ENCODE measurements around the gene LAMB1.
A peak's percentile ranks its signal among the peaks of the same experiment; 100 is the strongest.
"Not testable (repeated sequence)": the region's sequence is repeated elsewhere in the genome, so short reads cannot be mapped to it uniquely, and the experiment has no call there.

LAMB1 gene

GRCh38 chr7:107937531-107937930 is 65.4 kb downstream of the LAMB1 start:
- Histone ChIP-seq H3K9ac (ENCODE audit: low read length) (no peak overlapping the region), H3K27me3 (ENCODE audit: control insufficient read depth, insufficient read depth, low read length) (no peaks in the 10 kb centered on the region), H3K9me3 (ENCODE audit: control insufficient read depth, low read depth, low read length) (no peaks in the 10 kb centered on the region), H3K36me3 (ENCODE audit: control insufficient read depth, low read depth, low read length) (peaks cover 16% of the 10 kb centered on the region), H3K4me1 (ENCODE audit: control insufficient read depth, low read depth, low read length) (peaks cover 51% of the 10 kb centered on the region), H3K4me3 (ENCODE audit: low read length) (no peak overlapping the region), H3K27ac (ENCODE audit: low read length) (no peak overlapping the region)

GRCh38 chr7:107936312-107936711 is 66.6 kb downstream of the LAMB1 start:
- H3K9ac ChIP-seq (ENCODE audit: low read length), result no peak overlapping the region
- no peak overlapping the region for H3K4me3 ChIP-seq (ENCODE audit: low read length)
- H3K27ac ChIP-seq (ENCODE audit: low read length), result no peak overlapping the region
- peaks cover 63% of the 10 kb centered on the region for H3K4me1 ChIP-seq (ENCODE audit: control insufficient read depth, low read depth, low read length)
- H3K36me3 ChIP-seq (ENCODE audit: control insufficient read depth, low read depth, low read length), result peaks cover 21% of the 10 kb centered on the region
- H3K27me3 ChIP-seq (ENCODE audit: control insufficient read depth, insufficient read depth, low read length), result peaks cover 4% of the 10 kb centered on the region
- H3K9me3 ChIP-seq (ENCODE audit: control insufficient read depth, low read depth, low read length), result no peaks in the 10 kb centered on the region

- Histone ChIP-seq H3K9me3 (ENCODE audit: control insufficient read depth, low read depth, low read length) (no peaks in the 10 kb centered on the region), H3K9ac (ENCODE audit: low read length) (no peak overlapping the region), H3K27ac (ENCODE audit: low read length) (no peak overlapping the region), H3K36me3 (ENCODE audit: control insufficient read depth, low read depth, low read length) (peaks cover 19% of the 10 kb centered on the region), H3K27me3 (ENCODE audit: control insufficient read depth, insufficient read depth, low read length) (peaks cover 13% of the 10 kb centered on the region), H3K4me3 (ENCODE audit: low read length) (no peak overlapping the region), H3K4me1 (ENCODE audit: control insufficient read depth, low read depth, low read length) (peaks cover 73% of the 10 kb centered on the region)
Observed at GRCh38 chr7:107934991-107935770, 67.8 kb downstream of the LAMB1 start.

GRCh38 chr7:107933386-107934013 is 69.5 kb downstream of the LAMB1 start:
- H3K27me3 ChIP-seq (ENCODE audit: control insufficient read depth, insufficient read depth, low read length), result peaks cover 13% of the 10 kb centered on the region
- H3K9ac ChIP-seq (ENCODE audit: low read length), result peak overlapping the region; percentile 11
- H3K4me1 ChIP-seq (ENCODE audit: control insufficient read depth, low read depth, low read length), result peaks cover 73% of the 10 kb centered on the region
- peak overlapping the region; percentile 15 for H3K4me3 ChIP-seq (ENCODE audit: low read length)
- peaks cover 23% of the 10 kb centered on the region for H3K36me3 ChIP-seq (ENCODE audit: control insufficient read depth, low read depth, low read length)
- H3K9me3 ChIP-seq (ENCODE audit: control insufficient read depth, low read depth, low read length), result no peaks in the 10 kb centered on the region
- H3K27ac ChIP-seq (ENCODE audit: low read length), result peak overlapping the region; percentile 63

- H3K36me3 ChIP-seq (ENCODE audit: control insufficient read depth, low read depth, low read length), result peaks cover 29% of the 10 kb centered on the region
Observed at GRCh38 chr7:107932805-107933204, 70.2 kb downstream of the LAMB1 start.

GRCh38 chr7:107931740-107932515 is 71.0 kb downstream of the LAMB1 start:
- peaks cover 64% of the 10 kb centered on the region for H3K4me1 ChIP-seq (ENCODE audit: control insufficient read depth, low read depth, low read length)

More at GRCh38 chr7:107932805-107933204, 70.2 kb downstream of the LAMB1 start:
- no peaks in the 10 kb centered on the region for H3K9me3 ChIP-seq (ENCODE audit: control insufficient read depth, low read depth, low read length)
- H3K9ac ChIP-seq (ENCODE audit: low read length), result peak overlapping the region; percentile 36
- H3K27me3 ChIP-seq (ENCODE audit: control insufficient read depth, insufficient read depth, low read length), result peaks cover 13% of the 10 kb centered on the region
- H3K27ac ChIP-seq (ENCODE audit: low read length), result peak overlapping the region; percentile 72
- peaks cover 72% of the 10 kb centered on the region for H3K4me1 ChIP-seq (ENCODE audit: control insufficient read depth, low read depth, low read length)
- H3K4me3 ChIP-seq (ENCODE audit: low read length), result peak overlapping the region; percentile 46

GRCh38 chr7:107926481-107926880 is 76.5 kb downstream of the LAMB1 start:
- Histone ChIP-seq H3K27ac (ENCODE audit: low read length) (no peak overlapping the region), H3K4me3 (ENCODE audit: low read length) (no peak overlapping the region), H3K4me1 (ENCODE audit: control insufficient read depth, low read depth, low read length) (peaks cover 16% of the 10 kb centered on the region), H3K27me3 (ENCODE audit: control insufficient read depth, insufficient read depth, low read length) (peaks cover 10% of the 10 kb centered on the region), H3K9me3 (ENCODE audit: control insufficient read depth, low read depth, low read length) (no peaks in the 10 kb centered on the region), H3K36me3 (ENCODE audit: control insufficient read depth, low read depth, low read length) (peaks cover 62% of the 10 kb centered on the region), H3K9ac (ENCODE audit: low read length) (no peak overlapping the region)

More at GRCh38 chr7:107931740-107932515, 71.0 kb downstream of the LAMB1 start:
- Histone ChIP-seq H3K36me3 (ENCODE audit: control insufficient read depth, low read depth, low read length) (peaks cover 35% of the 10 kb centered on the region), H3K27me3 (ENCODE audit: control insufficient read depth, insufficient read depth, low read length) (peaks cover 13% of the 10 kb centered on the region), H3K9me3 (ENCODE audit: control insufficient read depth, low read depth, low read length) (no peaks in the 10 kb centered on the region), H3K9ac (ENCODE audit: low read length) (peak overlapping the region; percentile 36), H3K27ac (ENCODE audit: low read length) (peak overlapping the region; percentile 72), H3K4me3 (ENCODE audit: low read length) (peak overlapping the region; percentile 46)

GRCh38 chr7:107924841-107925504 is 78.0 kb downstream of the LAMB1 start:
- H3K4me3 ChIP-seq (ENCODE audit: low read length), result no peak overlapping the region
- H3K4me1 ChIP-seq (ENCODE audit: control insufficient read depth, low read depth, low read length), result peaks cover 3% of the 10 kb centered on the region
- no peaks in the 10 kb centered on the region for H3K27me3 ChIP-seq (ENCODE audit: control insufficient read depth, insufficient read depth, low read length)
- no peaks in the 10 kb centered on the region for H3K9me3 ChIP-seq (ENCODE audit: control insufficient read depth, low read depth, low read length)
- H3K27ac ChIP-seq (ENCODE audit: low read length), result no peak overlapping the region
- H3K9ac ChIP-seq (ENCODE audit: low read length), result no peak overlapping the region
- H3K36me3 ChIP-seq (ENCODE audit: control insufficient read depth, low read depth, low read length), result peaks cover 65% of the 10 kb centered on the region

- Histone ChIP-seq H3K27ac (ENCODE audit: low read length) (no peak overlapping the region), H3K4me3 (ENCODE audit: low read length) (no peak overlapping the region), H3K9me3 (ENCODE audit: control insufficient read depth, low read depth, low read length) (no peaks in the 10 kb centered on the region), H3K27me3 (ENCODE audit: control insufficient read depth, insufficient read depth, low read length) (no peaks in the 10 kb centered on the region), H3K9ac (ENCODE audit: low read length) (no peak overlapping the region), H3K4me1 (ENCODE audit: control insufficient read depth, low read depth, low read length) (peaks cover 3% of the 10 kb centered on the region), H3K36me3 (ENCODE audit: control insufficient read depth, low read depth, low read length) (peaks cover 66% of the 10 kb centered on the region)
Observed at GRCh38 chr7:107922886-107923285, 80.1 kb downstream of the LAMB1 start.

GRCh38 chr7:107921826-107922225 is 81.1 kb downstream of the LAMB1 start:
- not testable (repeated sequence) for H3K9me3 ChIP-seq (ENCODE audit: control insufficient read depth, low read depth, low read length); H3K27ac ChIP-seq (ENCODE audit: low read length); H3K27me3 ChIP-seq (ENCODE audit: control insufficient read depth, insufficient read depth, low read length); H3K4me3 ChIP-seq (ENCODE audit: low read length); H3K4me1 ChIP-seq (ENCODE audit: control insufficient read depth, low read depth, low read length); H3K9ac ChIP-seq (ENCODE audit: low read length)
- H3K36me3 ChIP-seq (ENCODE audit: control insufficient read depth, low read depth, low read length), result peaks cover 69% of the 10 kb centered on the region
